ENCODE data around the gene PKNOX1.
"Not testable (repeated sequence)": the region's sequence is repeated elsewhere in the genome, so short reads cannot be mapped to it uniquely, and the experiment has no call there.

Gene PKNOX1

DNA sequence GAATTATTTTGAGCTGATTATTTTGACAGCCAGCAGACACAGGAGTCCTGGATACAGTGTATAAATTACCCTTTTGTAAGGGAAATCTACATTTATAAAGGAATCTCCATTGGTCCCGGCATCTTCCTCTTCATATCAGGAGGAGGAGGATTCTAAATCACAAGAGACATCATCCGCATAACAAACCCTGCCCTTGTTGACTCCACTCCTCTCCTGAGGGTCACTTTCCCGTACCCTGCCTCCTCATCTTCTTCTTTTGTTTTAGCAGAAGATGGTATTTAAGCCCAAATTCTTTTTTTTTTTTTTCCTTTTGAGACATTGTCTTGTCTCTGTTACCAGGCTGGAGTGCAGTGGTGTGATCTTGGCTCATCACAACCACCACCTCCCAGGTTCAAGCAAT is 14.6 kb upstream of the PKNOX1 start:
- Histone ChIP-seq H3K9me3 (ENCODE audit: insufficient read depth, low read depth, low read length) (no peaks in the 10 kb centered on the region; the same call in 1 of the 2 replicates), H3K9ac (ENCODE audit: low read depth, low read length) (no peak overlapping the region), H3K27me3 (ENCODE audit: insufficient read depth, low read length) (no peaks in the 10 kb centered on the region), H3K36me3 (ENCODE audit: insufficient read depth, low read length) (no peaks in the 10 kb centered on the region), H3K27ac (ENCODE audit: low read depth, low read length) (peak overlapping the region; percentile 95; the same call in 1 of the 2 replicates), H3K4me3 (ENCODE audit: low read length) (no peak overlapping the region), H3K4me1 (ENCODE audit: insufficient read depth, low read length) (peaks cover 23% of the 10 kb centered on the region; the same call in 1 of the 2 replicates)
- 47% methylated on average over 3 of the region's 3 CpGs for WGBS

DNA sequence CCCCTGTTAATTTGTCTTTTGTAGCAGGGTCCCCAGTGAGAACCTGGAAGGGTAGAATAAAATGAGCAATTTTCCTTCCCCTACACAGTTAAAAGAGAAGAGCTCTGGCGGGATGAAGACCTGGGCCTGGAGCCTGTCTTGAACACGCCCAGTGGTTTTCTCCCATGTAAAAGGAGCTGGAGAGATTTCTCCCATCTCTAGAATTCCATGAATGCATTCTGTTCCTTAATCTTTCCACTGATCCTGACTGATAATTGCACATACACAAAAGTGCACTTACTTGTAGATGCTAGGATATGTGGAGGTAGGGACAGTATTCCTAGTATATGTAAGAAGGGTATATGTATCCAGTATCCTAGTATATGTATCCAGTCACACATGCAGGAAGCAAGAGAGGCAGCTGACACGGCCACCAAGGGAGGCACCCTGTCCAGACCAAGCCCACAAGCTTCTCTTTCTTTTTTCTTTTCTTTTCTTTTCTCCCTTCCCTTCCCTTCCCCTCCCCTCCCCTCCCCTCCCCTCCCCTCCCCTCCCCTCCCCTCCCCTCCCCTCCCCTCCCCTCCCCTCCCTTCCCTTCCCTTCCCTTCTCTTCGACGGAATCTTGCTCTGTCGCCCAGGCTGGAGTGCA is 11.9 kb upstream of the PKNOX1 start:
- 79% methylated on average over 4 of the region's 6 CpGs for WGBS
- H3K27ac ChIP-seq (ENCODE audit: low read depth, low read length), result 0 out of 2 replicates have a peak overlapping the region, but pooled peaks have one; percentile 25
- peaks cover 6% of the 10 kb centered on the region; the same call in 1 of the 2 replicates for H3K4me1 ChIP-seq (ENCODE audit: insufficient read depth, low read length)
- H3K27me3 ChIP-seq (ENCODE audit: insufficient read depth, low read length), result no peaks in the 10 kb centered on the region
- H3K9me3 ChIP-seq (ENCODE audit: insufficient read depth, low read depth, low read length), result no peaks in the 10 kb centered on the region
- H3K9ac ChIP-seq (ENCODE audit: low read depth, low read length), result no peak overlapping the region
- no peak overlapping the region for H3K4me3 ChIP-seq (ENCODE audit: low read length)
- H3K36me3 ChIP-seq (ENCODE audit: insufficient read depth, low read length), result no peaks in the 10 kb centered on the region

DNA sequence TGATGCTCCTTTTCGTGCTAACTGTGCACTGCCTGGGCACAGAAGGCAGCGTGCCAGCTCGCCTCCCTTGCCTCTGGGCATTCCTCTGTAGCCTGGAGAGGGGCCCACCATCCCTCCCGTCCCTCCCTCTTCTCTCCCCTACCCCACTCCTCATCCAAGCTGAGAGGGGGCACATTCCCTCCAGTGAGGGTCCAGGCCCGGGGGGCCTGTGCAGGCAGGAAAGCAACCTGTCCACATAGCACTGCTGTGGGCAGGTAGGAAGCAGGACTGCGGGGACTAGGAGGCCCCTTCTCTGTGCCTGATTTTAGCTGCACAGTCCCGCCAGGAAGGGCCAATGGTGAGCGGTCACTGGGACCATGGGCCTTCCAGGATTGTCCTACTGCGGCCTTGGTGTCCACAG is 10.3 kb upstream of the PKNOX1 start:
- Histone ChIP-seq H3K9ac (ENCODE audit: low read depth, low read length) (no peak overlapping the region), H3K27me3 (ENCODE audit: insufficient read depth, low read length) (no peaks in the 10 kb centered on the region), H3K4me1 (ENCODE audit: insufficient read depth, low read length) (no peaks in the 10 kb centered on the region), H3K9me3 (ENCODE audit: insufficient read depth, low read depth, low read length) (no peaks in the 10 kb centered on the region), H3K27ac (ENCODE audit: low read depth, low read length) (no peak overlapping the region), H3K36me3 (ENCODE audit: insufficient read depth, low read length) (no peaks in the 10 kb centered on the region), H3K4me3 (ENCODE audit: low read length) (no peak overlapping the region)
- 94% methylated on average over 9 of the region's 9 CpGs for WGBS

DNA sequence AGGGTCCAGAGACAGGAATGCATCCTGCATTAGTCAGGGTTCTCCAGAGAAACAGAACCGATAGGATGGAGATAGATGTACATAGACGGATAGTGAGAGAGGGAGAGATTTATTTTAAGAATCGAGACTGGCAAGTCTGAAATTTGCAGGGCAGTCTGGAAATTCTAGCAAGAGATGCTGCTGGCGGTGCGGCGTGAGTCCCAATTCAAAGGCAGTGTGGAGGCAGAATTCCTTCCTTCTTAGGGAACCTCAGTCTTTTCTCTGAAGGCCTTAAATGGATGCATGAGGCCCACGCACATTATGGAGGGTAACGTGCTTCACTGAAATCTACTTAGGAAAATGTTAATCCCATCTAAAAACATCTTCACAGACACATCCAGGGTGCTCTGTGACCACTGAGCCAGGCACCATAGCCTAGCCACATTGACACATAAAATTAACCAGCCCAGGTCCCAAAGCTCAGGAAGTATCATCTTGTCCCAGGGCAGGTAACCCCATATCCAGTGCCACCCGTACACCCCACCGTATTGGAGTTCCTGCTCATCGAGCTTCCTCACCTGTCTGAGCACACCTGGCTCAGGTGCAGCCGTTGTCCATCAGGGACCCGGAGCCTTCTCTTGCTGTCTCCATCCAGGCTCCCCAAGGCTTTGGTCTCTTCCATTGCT is 9.7 kb upstream of the PKNOX1 start:
- Histone ChIP-seq H3K9ac (ENCODE audit: low read depth, low read length) (no peak overlapping the region), H3K36me3 (ENCODE audit: insufficient read depth, low read length) (no peaks in the 10 kb centered on the region), H3K4me3 (ENCODE audit: low read length) (no peak overlapping the region), H3K9me3 (ENCODE audit: insufficient read depth, low read depth, low read length) (no peaks in the 10 kb centered on the region), H3K4me1 (ENCODE audit: insufficient read depth, low read length) (no peaks in the 10 kb centered on the region), H3K27me3 (ENCODE audit: insufficient read depth, low read length) (no peaks in the 10 kb centered on the region), H3K27ac (ENCODE audit: low read depth, low read length) (no peak overlapping the region)
- WGBS, result 95% methylated on average over 13 of the region's 13 CpGs

DNA sequence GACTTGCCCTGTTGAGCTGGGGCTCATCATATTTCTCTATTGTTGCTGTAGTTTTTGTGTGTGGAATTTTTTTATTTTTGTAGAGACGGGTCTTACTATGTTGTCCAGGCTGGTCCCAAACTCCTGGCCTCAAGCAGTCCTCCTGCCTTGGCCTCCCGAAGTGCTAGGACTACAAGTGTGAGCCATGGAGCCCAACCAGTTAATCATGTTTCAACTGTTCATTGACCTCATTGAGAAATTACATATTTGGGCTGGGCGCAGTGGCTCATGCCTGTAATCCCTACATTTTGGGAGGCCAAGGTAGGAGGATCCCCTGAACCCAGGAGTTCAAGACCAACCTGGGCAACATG is 9.2 kb upstream of the PKNOX1 start:
- 65% methylated on average over 3 of the region's 3 CpGs for WGBS
- H3K36me3 ChIP-seq (ENCODE audit: insufficient read depth, low read length), result no peaks in the 10 kb centered on the region
- no peaks in the 10 kb centered on the region for H3K27me3 ChIP-seq (ENCODE audit: insufficient read depth, low read length)
- no peaks in the 10 kb centered on the region for H3K4me1 ChIP-seq (ENCODE audit: insufficient read depth, low read length)
- no peak overlapping the region for H3K9ac ChIP-seq (ENCODE audit: low read depth, low read length)
- no peak overlapping the region for H3K4me3 ChIP-seq (ENCODE audit: low read length)
- H3K27ac ChIP-seq (ENCODE audit: low read depth, low read length), result no peak overlapping the region
- no peaks in the 10 kb centered on the region for H3K9me3 ChIP-seq (ENCODE audit: insufficient read depth, low read depth, low read length)

DNA sequence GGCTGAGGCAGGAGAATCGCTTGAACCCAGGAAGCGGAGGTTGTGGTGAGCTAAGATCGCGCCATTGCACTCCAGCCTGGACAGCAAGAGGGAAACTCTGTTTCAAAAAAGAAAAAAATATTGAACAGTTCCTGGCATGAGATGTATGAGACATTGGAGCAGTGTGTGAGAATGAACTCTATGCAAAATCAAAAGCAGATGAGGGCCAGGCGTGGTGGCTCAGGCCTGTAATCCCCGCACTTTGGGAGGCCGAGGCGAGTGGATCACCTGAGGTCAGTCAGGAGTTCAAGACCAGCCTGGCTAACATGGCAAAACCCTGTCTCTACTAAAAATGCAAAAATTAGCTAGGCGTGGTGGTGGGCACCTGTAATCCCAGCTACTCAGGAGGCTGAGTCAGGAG is 6.7 kb upstream of the PKNOX1 start:
- H3K27ac ChIP-seq (ENCODE audit: low read depth, low read length); H3K9ac ChIP-seq (ENCODE audit: low read depth, low read length): not testable (repeated sequence)

DNA sequence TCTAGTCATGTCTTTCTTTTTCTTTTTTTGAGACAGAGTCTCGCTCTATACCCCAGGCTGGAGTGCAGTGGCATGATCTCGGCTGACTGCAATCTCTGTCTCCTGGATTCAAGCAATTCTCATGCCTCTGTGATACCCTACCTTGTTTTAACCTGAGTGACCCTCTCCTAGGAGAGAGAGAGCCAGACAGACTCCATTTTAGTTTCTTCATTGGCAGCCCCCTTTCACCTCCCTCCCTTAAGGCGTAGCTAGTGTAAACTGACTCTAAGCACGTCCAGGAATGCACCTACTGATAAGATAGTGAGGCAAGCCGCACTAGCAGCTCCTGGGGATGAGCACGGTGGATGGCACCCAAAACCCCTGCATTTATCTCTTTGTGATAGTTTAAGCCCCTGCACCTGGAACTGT is 5.2 kb upstream of the PKNOX1 start:
- H3K4me3 ChIP-seq (ENCODE audit: low read length), result no peak overlapping the region
- H3K9ac ChIP-seq (ENCODE audit: low read depth, low read length), result no peak overlapping the region
- no peaks in the 10 kb centered on the region for H3K27me3 ChIP-seq (ENCODE audit: insufficient read depth, low read length)
- H3K9me3 ChIP-seq (ENCODE audit: insufficient read depth, low read depth, low read length), result no peaks in the 10 kb centered on the region
- peaks cover 20% of the 10 kb centered on the region for H3K4me1 ChIP-seq (ENCODE audit: insufficient read depth, low read length)
- H3K36me3 ChIP-seq (ENCODE audit: insufficient read depth, low read length), result no peaks in the 10 kb centered on the region
- 80% methylated on average over 6 of the region's 6 CpGs for WGBS
- no peak overlapping the region for H3K27ac ChIP-seq (ENCODE audit: low read depth, low read length)

More for the DNA sequence above, 6.7 kb upstream of the PKNOX1 start:
- not testable (repeated sequence) for H3K36me3 ChIP-seq (ENCODE audit: insufficient read depth, low read length); H3K27me3 ChIP-seq (ENCODE audit: insufficient read depth, low read length); H3K9me3 ChIP-seq (ENCODE audit: insufficient read depth, low read depth, low read length); H3K4me3 ChIP-seq (ENCODE audit: low read length)
- WGBS, result 97% methylated on average over 9 of the region's 9 CpGs
- peaks cover 11% of the 10 kb centered on the region for H3K4me1 ChIP-seq (ENCODE audit: insufficient read depth, low read length)

DNA sequence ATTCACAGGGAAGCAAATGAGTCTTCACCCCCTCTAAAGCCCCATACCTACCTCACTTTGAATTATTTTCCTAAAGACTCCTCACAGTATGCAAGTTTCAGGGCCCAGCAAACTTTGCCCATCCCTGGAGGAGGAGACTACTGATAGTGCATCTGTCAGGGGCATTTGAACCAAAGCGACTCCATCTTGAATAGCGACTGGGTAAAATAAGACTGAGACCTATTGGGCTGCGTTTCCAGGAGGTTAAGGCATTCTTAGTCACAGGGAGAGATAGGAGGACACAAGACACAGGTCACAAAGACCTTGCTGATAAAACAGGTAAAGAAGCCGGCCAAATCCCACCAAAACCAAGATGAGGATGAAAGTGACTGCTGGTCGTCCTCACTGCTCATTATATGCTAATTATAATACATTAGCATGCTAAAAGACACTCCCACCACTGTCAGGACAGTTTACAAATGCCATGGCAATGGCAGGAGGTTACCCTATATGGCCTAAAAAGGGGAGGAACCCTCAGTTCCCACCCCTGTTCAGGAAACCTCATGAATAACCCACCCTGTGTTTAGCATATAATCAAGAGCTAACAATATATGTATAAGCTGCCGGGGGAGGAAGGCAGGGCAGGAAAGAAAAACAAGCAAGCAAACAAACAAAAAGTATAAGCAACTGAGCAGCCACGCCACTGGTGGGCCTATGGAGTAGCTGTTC is 3.3 kb upstream of the PKNOX1 start:
- H3K4me3 ChIP-seq (ENCODE audit: low read length), result no peak overlapping the region
- WGBS, result 83% methylated on average over 6 of the region's 7 CpGs
- H3K36me3 ChIP-seq (ENCODE audit: insufficient read depth, low read length), result no peaks in the 10 kb centered on the region
- peaks cover 24% of the 10 kb centered on the region for H3K4me1 ChIP-seq (ENCODE audit: insufficient read depth, low read length)
- H3K9me3 ChIP-seq (ENCODE audit: insufficient read depth, low read depth, low read length), result no peaks in the 10 kb centered on the region
- H3K9ac ChIP-seq (ENCODE audit: low read depth, low read length), result no peak overlapping the region
- H3K27ac ChIP-seq (ENCODE audit: low read depth, low read length), result peak overlapping the region; percentile 77; the same call in 1 of the 2 replicates
- H3K27me3 ChIP-seq (ENCODE audit: insufficient read depth, low read length), result no peaks in the 10 kb centered on the region

DNA sequence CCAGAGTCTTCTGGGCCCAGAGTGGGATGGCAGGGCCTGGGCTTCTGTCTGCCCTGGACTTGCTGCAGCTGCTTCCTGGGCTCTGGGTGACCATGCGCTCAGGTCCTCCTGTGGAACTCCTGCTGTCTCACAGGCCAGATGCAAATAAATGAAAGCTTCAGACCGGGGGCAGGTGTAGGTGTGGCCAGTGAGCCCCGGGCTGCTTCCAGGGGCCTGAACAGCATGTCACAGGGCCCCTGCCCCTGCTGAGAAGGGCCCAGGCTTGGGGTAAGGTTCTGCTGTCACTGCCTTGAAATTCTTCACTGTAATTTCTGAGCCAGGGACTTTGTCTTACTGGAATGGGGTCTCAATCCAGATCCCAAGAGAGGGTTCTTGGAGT is 2.5 kb upstream of the PKNOX1 start:
- Histone ChIP-seq H3K9me3 (ENCODE audit: insufficient read depth, low read depth, low read length) (0 out of 2 replicates have a peak, but pooled peaks cover 1% of the 10 kb centered on the region), H3K36me3 (ENCODE audit: insufficient read depth, low read length) (peaks cover 6% of the 10 kb centered on the region), H3K4me1 (ENCODE audit: insufficient read depth, low read length) (peaks cover 31% of the 10 kb centered on the region), H3K27ac (ENCODE audit: low read depth, low read length) (peak overlapping the region; percentile 77; the same call in 1 of the 2 replicates), H3K9ac (ENCODE audit: low read depth, low read length) (no peak overlapping the region), H3K4me3 (ENCODE audit: low read length) (no peak overlapping the region), H3K27me3 (ENCODE audit: insufficient read depth, low read length) (no peaks in the 10 kb centered on the region)
- 28% methylated on average over 3 of the region's 3 CpGs for WGBS

DNA sequence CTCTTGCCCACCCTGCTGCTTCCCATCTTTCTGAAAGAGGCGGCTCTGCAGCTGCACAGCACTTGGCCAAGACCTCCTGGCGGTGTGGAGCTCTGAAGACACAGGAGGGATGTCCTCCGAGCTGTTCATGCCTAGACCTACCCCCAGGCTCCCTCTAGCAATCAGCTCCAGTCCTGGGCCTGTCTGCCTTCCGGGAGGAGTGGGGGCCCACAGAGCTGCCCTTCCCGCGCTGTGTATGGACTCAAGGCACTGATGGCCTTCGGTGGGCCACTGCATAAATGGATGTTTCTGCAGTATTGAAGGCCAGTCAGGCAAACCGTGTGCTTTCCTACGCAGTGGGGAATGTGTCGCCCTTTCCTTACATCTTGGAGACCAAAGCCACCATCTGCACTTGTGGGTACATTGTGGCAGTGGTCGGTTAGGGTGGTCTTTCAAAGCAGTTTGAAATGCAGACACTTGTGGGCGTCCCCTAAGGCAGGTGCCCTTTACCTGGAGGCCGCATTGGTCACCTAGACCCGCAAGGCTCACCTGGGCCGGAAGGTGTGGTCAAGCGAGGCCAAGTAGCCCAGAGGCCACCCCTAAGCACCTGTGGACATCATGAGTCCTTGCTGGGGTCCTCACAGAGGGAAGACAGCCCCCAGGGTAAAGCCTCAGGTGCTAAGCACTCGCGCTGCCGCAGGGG is 912 bp upstream of the PKNOX1 start:
- Histone ChIP-seq H3K4me3 (ENCODE audit: low read length) (peak overlapping the region; percentile 53), H3K27ac (ENCODE audit: low read depth, low read length) (peak overlapping the region; percentile 84), H3K9ac (ENCODE audit: low read depth, low read length) (peak overlapping the region; percentile 80), H3K4me1 (ENCODE audit: insufficient read depth, low read length) (peaks cover 34% of the 10 kb centered on the region), H3K36me3 (ENCODE audit: insufficient read depth, low read length) (peaks cover 10% of the 10 kb centered on the region), H3K9me3 (ENCODE audit: insufficient read depth, low read depth, low read length) (peaks cover 5% of the 10 kb centered on the region; the same call in 1 of the 2 replicates), H3K27me3 (ENCODE audit: insufficient read depth, low read length) (no peaks in the 10 kb centered on the region)
- WGBS, result 77% methylated on average over 19 of the region's 19 CpGs

Data from HUES64 (cell line).